Measurements from ENCODE around the gene DLL1.

DNA sequence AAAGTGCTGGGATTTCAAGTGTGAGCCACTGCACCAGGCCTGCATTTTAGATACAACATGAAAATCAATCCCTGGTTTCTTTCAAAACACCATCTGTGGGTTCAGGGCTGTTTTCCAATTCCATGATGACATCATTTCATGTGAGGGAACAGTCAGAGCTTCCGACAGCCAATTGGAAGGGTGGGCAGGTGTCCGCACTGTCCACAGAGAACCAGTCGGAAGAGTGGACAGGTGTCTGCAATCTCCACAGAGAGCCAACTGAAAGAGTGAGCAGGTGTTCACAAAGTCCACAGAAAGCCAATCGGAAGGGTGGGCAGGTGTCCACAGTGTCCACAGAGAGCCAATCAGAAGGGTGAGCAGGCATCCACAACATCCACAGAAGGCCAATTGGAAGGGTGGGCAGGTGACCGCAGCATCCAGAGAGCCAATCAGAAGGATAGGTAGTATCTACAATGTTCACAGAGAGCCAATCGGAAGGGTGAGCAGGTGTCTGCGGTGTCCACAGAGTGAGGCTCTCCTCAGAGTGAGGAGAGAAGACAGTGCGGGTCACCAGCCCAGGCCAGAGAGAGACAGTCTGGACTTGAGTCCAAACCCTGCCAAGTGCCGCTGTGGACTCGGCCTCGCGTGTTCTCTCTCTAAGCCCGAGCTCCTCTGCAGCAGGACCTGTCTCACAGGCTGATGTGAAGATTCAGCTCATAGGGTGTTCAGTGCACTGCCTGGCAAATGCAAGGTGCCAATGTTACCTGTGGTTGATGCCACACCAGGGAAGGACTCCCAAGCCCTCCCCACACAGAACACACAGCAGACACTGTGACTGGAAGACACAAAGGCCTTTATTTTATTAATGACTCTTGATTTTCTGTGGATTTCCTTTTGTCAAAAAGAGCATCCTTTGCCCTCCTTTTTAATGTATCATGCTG, 57.3 kb downstream of the DLL1 start:
- TF ChIP-seq, protein P1, sequence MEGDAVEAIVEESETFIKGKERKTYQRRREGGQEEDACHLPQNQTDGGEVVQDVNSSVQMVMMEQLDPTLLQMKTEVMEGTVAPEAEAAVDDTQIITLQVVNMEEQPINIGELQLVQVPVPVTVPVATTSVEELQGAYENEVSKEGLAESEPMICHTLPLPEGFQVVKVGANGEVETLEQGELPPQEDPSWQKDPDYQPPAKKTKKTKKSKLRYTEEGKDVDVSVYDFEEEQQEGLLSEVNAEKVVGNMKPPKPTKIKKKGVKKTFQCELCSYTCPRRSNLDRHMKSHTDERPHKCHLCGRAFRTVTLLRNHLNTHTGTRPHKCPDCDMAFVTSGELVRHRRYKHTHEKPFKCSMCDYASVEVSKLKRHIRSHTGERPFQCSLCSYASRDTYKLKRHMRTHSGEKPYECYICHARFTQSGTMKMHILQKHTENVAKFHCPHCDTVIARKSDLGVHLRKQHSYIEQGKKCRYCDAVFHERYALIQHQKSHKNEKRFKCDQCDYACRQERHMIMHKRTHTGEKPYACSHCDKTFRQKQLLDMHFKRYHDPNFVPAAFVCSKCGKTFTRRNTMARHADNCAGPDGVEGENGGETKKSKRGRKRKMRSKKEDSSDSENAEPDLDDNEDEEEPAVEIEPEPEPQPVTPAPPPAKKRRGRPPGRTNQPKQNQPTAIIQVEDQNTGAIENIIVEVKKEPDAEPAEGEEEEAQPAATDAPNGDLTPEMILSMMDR (IDR thresholded peaks at IDR 0.05), result no peak
- no peak for TF ChIP-seq POLR2A (IDR thresholded peaks at IDR 0.05)
